GM12874 (cell line): ENCODE measurements around the gene POLR3G.

ENCODE experiments used
- TF ChIP-seq, protein P1 (sequence below): IDR thresholded peaks from 2 replicates; pipeline ENCODE4 v1.5.1; 2011; ENCODE audit warnings: low read depth, mild to moderate bottlenecking, control low read depth, low read length, moderate library complexity; ENCODE audit not compliant: insufficient read depth

Gene POLR3G

DNA sequence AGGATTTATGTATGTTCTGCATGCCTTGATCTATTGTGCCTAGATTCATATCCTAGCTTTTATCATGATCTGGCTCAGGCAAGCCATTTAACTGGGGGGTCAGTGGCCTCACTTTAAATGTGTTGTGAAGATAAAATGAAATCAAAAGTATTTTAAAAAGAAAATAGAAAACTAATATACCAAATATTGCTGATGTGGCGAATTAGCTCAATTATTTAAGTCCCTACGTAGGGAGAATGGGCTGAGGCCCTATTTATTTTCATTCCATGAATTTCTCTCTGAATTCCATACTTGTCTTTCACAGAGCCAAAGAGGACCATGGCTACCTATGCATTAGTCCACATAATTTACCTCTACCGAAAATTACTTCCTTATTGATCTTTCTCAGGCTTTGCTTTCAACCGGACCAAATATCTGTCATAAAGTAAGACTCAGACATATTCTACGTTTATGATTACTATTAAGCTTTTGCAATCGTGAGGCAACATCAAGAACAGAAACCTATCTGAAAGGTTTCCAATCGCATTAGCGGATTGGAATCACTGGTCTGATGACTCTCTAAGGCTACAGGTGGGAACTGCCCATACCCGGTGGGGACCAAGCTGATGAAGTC, 1.8 kb upstream of the POLR3G start:
- TF ChIP-seq, protein P1, sequence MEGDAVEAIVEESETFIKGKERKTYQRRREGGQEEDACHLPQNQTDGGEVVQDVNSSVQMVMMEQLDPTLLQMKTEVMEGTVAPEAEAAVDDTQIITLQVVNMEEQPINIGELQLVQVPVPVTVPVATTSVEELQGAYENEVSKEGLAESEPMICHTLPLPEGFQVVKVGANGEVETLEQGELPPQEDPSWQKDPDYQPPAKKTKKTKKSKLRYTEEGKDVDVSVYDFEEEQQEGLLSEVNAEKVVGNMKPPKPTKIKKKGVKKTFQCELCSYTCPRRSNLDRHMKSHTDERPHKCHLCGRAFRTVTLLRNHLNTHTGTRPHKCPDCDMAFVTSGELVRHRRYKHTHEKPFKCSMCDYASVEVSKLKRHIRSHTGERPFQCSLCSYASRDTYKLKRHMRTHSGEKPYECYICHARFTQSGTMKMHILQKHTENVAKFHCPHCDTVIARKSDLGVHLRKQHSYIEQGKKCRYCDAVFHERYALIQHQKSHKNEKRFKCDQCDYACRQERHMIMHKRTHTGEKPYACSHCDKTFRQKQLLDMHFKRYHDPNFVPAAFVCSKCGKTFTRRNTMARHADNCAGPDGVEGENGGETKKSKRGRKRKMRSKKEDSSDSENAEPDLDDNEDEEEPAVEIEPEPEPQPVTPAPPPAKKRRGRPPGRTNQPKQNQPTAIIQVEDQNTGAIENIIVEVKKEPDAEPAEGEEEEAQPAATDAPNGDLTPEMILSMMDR = no peak

DNA sequence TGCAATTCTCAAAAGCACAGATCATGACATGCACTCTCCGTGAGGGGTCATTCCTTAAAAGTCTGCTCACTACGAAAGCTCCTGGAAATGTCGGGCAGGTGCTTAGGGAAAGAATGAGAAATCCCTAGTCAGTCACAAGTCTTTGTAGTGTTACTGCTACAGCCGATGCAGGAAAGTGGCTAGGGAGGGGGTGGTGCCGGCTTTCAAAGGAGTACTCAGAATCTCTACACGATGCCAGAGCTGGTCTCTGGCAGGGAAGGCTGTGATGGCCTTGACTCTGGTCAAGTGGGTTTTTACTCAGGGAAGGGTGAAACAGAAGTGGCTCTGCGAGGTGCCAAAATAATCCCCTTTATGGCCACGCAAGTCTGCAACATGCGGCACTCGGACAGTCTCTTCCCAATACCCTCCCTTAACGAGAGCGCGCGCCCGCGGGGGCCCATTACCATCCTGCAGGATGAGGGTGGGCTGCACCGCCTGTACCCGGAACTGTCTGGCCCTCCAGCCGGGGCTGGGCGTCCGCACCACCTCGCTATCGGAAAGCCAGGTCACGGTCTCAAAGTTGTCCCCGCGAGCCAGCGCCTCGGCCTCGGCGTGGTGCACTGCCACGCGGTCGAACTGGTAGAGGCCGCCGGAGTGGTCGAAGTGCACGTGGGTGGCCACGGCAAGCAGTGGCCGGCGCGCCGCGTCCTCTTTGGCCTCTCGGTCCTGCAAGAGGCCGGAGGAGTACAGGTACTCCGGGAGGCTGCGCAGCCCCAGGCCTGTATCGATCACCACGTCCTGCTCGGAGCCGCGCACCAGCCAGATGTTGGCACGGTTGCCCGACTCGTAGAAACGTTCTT, 1.0 kb upstream of the POLR3G start:
- TF ChIP-seq, protein P1 = no peak

DNA sequence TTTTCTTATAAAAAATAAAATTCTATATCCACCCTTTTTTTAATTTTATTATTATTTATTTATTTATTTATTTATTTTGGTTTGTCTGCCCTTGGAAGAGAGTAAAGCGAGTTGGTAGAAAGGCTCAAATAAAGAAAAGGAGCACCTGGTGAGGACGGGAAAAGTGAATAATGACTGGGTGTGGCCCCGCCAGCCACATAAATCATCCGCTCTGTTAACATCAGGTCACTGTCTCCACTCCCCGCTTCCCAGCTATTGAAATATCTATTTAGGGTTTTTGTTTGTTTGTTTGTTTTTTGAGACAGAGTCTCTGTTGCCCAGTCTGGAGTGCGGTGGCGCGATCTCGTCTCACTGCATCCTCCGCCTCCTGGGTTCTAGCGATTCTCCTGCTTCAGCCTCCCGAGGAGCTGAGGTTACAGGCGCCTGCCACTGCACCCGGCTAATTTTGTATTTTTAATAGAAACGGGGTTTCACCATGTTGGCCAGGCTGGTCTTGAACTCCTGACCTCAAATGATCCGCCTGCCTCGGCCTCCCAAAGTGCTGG, 844 bp downstream of the POLR3G start:
- TF ChIP-seq, protein P1 = no peak

DNA sequence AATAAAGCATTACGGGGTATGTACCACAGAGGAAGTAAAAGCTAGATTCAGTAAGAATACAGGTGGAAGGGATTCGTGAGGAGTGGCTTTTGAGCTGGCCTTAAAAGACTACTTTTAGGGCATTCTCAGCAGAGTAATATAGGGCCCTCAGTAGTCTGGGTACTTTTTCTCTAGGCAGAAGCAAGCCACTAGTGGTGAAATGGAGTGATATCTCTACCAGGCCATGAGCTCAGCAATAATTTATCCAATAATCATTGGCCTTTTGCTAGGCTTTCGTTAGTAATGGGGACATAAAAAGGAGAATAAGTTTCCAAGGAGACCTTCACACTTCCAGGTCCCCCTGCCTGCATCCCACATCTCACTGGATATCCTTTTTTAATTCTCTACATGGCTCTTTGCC, 1.7 kb downstream of the POLR3G start:
- TF ChIP-seq, protein P1 = no peak

DNA sequence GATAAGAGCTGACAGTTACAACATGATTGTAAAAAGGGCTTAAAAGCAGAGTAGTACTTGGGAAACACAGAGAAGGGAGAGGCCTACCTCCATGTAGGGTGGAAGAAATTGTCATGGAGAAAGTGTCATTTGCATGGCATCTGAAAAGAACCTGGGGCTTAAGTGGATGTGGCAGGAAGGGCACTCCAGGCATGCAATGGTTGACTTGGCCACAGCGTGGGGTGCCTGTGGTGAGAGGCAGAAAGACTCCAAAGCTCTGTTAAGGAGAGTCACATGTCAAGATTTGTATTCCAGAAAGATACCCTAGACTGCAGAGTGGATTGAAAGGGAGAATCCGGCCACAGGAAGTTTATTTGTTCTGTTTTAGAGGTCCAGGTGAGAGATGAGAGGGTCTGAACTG, 2.4 kb downstream of the POLR3G start:
- TF ChIP-seq, protein P1 = no peak

DNA sequence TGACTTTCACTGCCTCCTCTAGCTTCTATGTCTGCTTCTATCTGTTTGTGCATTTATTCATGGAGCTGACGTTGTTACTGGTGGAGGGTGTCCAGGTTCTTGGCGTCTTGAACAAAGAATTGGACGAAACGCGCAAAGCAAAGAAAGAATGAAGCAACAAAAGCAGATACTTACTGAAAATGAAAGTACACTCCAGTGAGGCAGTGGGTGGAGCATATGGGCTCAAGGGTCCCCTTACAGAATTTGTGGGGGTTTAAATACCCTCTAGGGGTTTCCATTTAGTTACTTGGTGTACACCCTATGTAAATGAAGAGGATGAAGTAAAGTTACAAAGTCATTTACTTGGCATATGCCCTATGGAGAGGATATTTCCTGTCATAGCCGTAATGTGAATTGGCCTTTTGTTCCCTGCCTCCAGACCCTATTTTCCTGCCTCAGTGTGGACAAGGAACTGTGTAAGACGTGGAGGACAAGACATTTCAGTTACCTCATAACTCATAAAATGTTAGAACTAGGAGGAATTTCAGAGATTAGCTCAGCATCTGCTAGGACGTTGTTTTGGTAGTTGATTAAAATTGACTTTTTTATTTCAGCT, 3.1 kb downstream of the POLR3G start:
- TF ChIP-seq, protein P1 = no peak

DNA sequence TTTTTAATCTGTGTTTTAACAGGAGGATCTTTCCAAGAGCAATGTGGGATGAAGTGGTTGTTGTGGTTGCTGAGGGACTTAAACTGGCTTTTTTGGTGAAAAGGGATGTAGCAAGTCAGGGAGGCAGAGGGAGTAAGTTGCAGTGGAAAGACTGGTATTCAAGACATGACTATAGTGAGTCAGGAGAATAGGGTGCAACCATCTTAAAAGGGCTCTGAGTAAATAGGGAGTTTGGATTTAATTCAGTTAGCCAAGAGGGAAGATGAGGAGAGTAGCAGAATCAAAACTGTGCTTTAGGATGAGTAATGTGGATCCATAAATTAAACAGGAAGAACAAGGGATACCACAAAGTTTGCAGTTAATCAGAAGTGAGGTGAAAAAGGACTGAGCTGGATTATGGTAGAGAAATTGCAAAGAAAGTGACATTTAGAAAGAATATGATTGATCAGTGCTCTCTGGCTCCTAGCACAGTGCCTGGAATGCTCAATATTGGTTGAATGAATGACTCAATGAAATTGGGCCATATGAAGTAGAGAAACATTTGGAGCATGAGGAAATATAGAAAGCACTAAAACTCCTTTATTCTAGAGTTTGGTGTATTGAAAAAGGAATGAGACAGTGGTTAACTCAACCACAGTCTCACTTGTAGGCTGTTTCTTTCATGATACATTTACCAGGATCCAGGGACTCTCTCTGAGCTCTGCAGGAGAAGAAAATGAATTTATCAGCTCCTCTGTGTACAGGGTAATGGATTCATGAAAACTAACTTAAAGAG, 5.1 kb downstream of the POLR3G start:
- TF ChIP-seq, protein P1 = no peak
